H9 (cell line): ENCODE results near the gene DUSP16. TPM values are rescaled to one million over a fixed set of nuclear protein-coding genes. Genes with fewer than 3 reads are reported as not detected.

Source experiments
- DNase-seq: peaks from one replicate; pipeline ENCODE4 v3.0.0-alpha.2; 2017
- H2AFZ ChIP-seq: one replicate; pipeline ENCODE4 v1.6.1; 2013; ENCODE audit warnings: mild to moderate bottlenecking, low read length, control low read depth, moderate library complexity
- H2AK5ac ChIP-seq: 2 replicates; pipeline ENCODE4 v1.6.1; 2013; ENCODE audit warnings: low read length, control low read depth, mixed read lengths; ENCODE audit not compliant: insufficient read length
- H2BK120ac ChIP-seq: one replicate; pipeline ENCODE4 v1.6.1; 2013; ENCODE audit warnings: low read depth, mild to moderate bottlenecking, low read length, control low read depth, inconsistent platforms; ENCODE audit not compliant: poor library complexity, severe bottlenecking
- H2BK12ac ChIP-seq: 2 replicates; pipeline ENCODE4 v1.6.1; 2013; ENCODE audit warnings: low read length, control low read depth, mixed read lengths, low read depth; ENCODE audit not compliant: insufficient read length
- H2BK15ac ChIP-seq: 2 replicates; pipeline ENCODE4 v1.6.1; 2013; ENCODE audit warnings: low read depth, low read length, control low read depth
- H2BK20ac ChIP-seq: one replicate; pipeline ENCODE4 v1.6.1; 2013; ENCODE audit warnings: low read depth, mild to moderate bottlenecking, low read length, control low read depth, inconsistent platforms; ENCODE audit not compliant: poor library complexity, severe bottlenecking
- H2BK5ac ChIP-seq: 2 replicates; pipeline ENCODE4 v1.6.1; 2013; ENCODE audit warnings: low read length, control low read depth, mixed read lengths; ENCODE audit not compliant: insufficient read length
- H3K14ac ChIP-seq: 2 replicates; pipeline ENCODE4 v1.6.1; 2013; ENCODE audit warnings: low read length, control low read depth; ENCODE audit not compliant: insufficient read depth
- H3K18ac ChIP-seq: 2 replicates; pipeline ENCODE4 v1.6.1; 2013; ENCODE audit warnings: low read depth, mild to moderate bottlenecking, mixed read lengths, low read length, control low read depth; ENCODE audit not compliant: insufficient read length
- H3K23ac ChIP-seq: 2 replicates; pipeline ENCODE4 v1.6.1; 2013; ENCODE audit warnings: low read length, control low read depth, mixed read lengths, low read depth; ENCODE audit not compliant: insufficient read length
- H3K23me2 ChIP-seq: 2 replicates; pipeline ENCODE4 v1.6.1; 2013; ENCODE audit warnings: low read depth, mild to moderate bottlenecking, mixed read lengths, low read length, control low read depth; ENCODE audit not compliant: insufficient read length, poor library complexity, severe bottlenecking
- H3K27ac ChIP-seq: 2 replicates; pipeline ENCODE4 v1.5.1; 2013; ENCODE audit warnings: low read length, control low read depth, mixed read lengths, low read depth; ENCODE audit not compliant: insufficient read length
- H3K27me3 ChIP-seq: 2 replicates; pipeline ENCODE4 v1.6.1; 2013; ENCODE audit warnings: low read length, control low read depth, inconsistent platforms; ENCODE audit not compliant: insufficient read depth
- H3K4ac ChIP-seq: 2 replicates; pipeline ENCODE4 v1.6.1; 2013; ENCODE audit warnings: low read depth, mild to moderate bottlenecking, control low read depth, inconsistent platforms, low read length, moderate library complexity
- H3K4me1 ChIP-seq: 2 replicates; pipeline ENCODE4 v1.6.1; 2013; ENCODE audit warnings: low read length, control low read depth, inconsistent platforms; ENCODE audit not compliant: insufficient read depth
- H3K4me2 ChIP-seq: 2 replicates; pipeline ENCODE4 v1.6.1; 2013; ENCODE audit warnings: low read length, control low read depth, mixed read lengths; ENCODE audit not compliant: insufficient read length, insufficient read depth
- H3K56ac ChIP-seq: 2 replicates; pipeline ENCODE4 v1.6.1; 2013; ENCODE audit warnings: low read depth, mild to moderate bottlenecking, mixed read lengths, low read length, control low read depth; ENCODE audit not compliant: insufficient read length
- H3K79me1 ChIP-seq: 2 replicates; pipeline ENCODE4 v1.6.1; 2013; ENCODE audit warnings: low read depth, mild to moderate bottlenecking, moderate library complexity, low read length, control low read depth, inconsistent platforms; ENCODE audit not compliant: insufficient read depth, poor library complexity, severe bottlenecking
- H3K79me2 ChIP-seq: 2 replicates; pipeline ENCODE4 v1.6.1; 2013; ENCODE audit warnings: low read length, control low read depth, inconsistent platforms; ENCODE audit not compliant: insufficient read depth
- H3K9ac ChIP-seq: 2 replicates; pipeline ENCODE4 v1.6.1; 2013; ENCODE audit warnings: low read length, control low read depth, mixed read lengths; ENCODE audit not compliant: insufficient read length; ENCODE audit errors: extremely low read depth
- H3K9me3 ChIP-seq: one replicate; pipeline ENCODE4 v1.6.1; 2013; ENCODE audit warnings: low read depth, low read length, inconsistent platforms; ENCODE audit not compliant: control insufficient read depth
- H3T11ph ChIP-seq: one replicate; pipeline ENCODE4 v1.6.1; 2013; ENCODE audit warnings: mild to moderate bottlenecking, low read length, control low read depth, inconsistent platforms
- H4K20me1 ChIP-seq: one replicate; pipeline ENCODE4 v1.6.1; 2013; ENCODE audit not compliant: control insufficient read depth, insufficient read length, insufficient read depth
- H4K5ac ChIP-seq: 2 replicates; pipeline ENCODE4 v1.6.1; 2013; ENCODE audit warnings: low read depth, mild to moderate bottlenecking, mixed read lengths, low read length, control low read depth; ENCODE audit not compliant: insufficient read length
- H4K8ac ChIP-seq: replicated peaks from 2 replicates; pipeline ENCODE4 v1.6.1; 2013; ENCODE audit warnings: low read length, control low read depth, mixed read lengths, low read depth; ENCODE audit not compliant: insufficient read length
- H4K91ac ChIP-seq: 2 replicates; pipeline ENCODE4 v1.6.1; 2013; ENCODE audit warnings: low read depth, mild to moderate bottlenecking, moderate library complexity, mixed read lengths, low read length, control low read depth; ENCODE audit not compliant: insufficient read length
- H3K27ac Mint-ChIP-seq, 3 experiments: 2 replicates in 2 of 3; 3 replicates in 1 of 3; pipeline ENCODE4 v1.8.0; 2020 to 2021; ENCODE audit warnings: mixed read lengths in 3 of 3, mild to moderate bottlenecking in 1 of 3, moderate library complexity in 1 of 3
- H3K27me3 Mint-ChIP-seq: 2 replicates; pipeline ENCODE4 v1.8.0; 2021; ENCODE audit warnings: low read depth, mild to moderate bottlenecking, moderate library complexity, mixed read lengths
- H3K36me3 Mint-ChIP-seq, 3 experiments: 2 replicates in 2 of 3; 3 replicates in 1 of 3; pipeline ENCODE4 v1.8.0; 2020 to 2021; ENCODE audit warnings: low read depth in 3 of 3, mixed read lengths in 3 of 3; ENCODE audit not compliant: insufficient read depth in 1 of 3
- H3K4me1 Mint-ChIP-seq, 2 experiments: 2 replicates each; pipeline ENCODE4 v1.8.0; 2020; ENCODE audit warnings: mixed read lengths in 2 of 2
- H3K4me3 Mint-ChIP-seq, 2 experiments: 2 replicates in 1 of 2; 3 replicates in 1 of 2; pipeline ENCODE4 v1.8.0; 2020 to 2021; ENCODE audit warnings: mild to moderate bottlenecking in 2 of 2, mixed read lengths in 2 of 2, moderate library complexity in 1 of 2
- H3K9me3 Mint-ChIP-seq, 2 experiments: 2 replicates in 1 of 2; 3 replicates in 1 of 2; pipeline ENCODE4 v1.8.0; 2020; ENCODE audit warnings: mild to moderate bottlenecking in 2 of 2, mixed read lengths in 2 of 2, moderate library complexity in 1 of 2
- WGBS: extraction: QIAGEN DNeasy Blood & Tissue Kit; methylation state at CpG from one replicate; pipeline ENCODE4 v1.1.7; 2013; ENCODE audit warnings: missing lambda C conversion rate, low lambda C conversion rate, mixed read lengths; ENCODE audit not compliant: insufficient read length; ENCODE audit errors: extremely low coverage; 5-methylcytosine and 5-hydroxymethylcytosine counted together
- total RNA-seq: library from RNA; stranded (reverse); gene quantifications from 2 replicates; pipeline ENCODE4 v1.2.1, GENCODE V29; 2021
- TF ChIP-seq, protein P1 (sequence below): fragments of 200-600 bp; sonication (generic); conservative IDR thresholded peaks from 3 replicates; pipeline ENCODE4 v1.8.0; 2021; ENCODE audit warnings: antibody characterized with exemption, mild to moderate bottlenecking

Gene DUSP16
- total RNA-seq, 1 experiment from 2014 or later = 64.0 TPM

DNA sequence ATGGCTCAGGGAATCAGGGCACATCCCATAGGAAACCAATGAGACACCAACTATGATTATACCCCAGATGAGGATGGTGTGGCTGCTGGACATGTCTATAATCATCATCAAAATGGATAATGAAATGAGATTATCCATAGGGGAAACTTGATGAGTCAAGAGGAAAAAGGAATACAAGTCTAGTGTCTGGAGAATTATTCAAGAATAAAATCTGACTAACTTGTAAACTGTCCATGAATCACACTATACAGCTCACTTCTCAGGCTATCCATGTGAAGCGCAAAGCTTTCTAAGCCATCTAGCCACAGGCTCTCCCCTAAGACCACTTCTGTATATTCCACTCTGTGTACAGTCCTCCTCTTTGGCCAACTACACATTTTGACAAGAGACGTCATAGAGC lies 52.5 kb downstream of the DUSP16 start:
- no peaks in the 10 kb centered on the region for H3K9me3 Mint-ChIP-seq
- Histone ChIP-seq H4K20me1 (no peaks in the 10 kb centered on the region), H3K9me3 (no peaks in the 10 kb centered on the region), H3T11ph (no peak overlapping the region), H3K14ac (no peak overlapping the region), H3K79me2 (peaks cover 7% of the 10 kb centered on the region; the same call in 1 of the 2 replicates), H2BK5ac (no peak overlapping the region), H2BK15ac (no peak overlapping the region), H2AK5ac (no peak overlapping the region), H2BK12ac (no peak overlapping the region), H3K4me2 (no peak overlapping the region), H2BK120ac (no peak overlapping the region), H3K18ac (no peak overlapping the region), H3K4ac (no peak overlapping the region), H3K23me2 (no peaks in the 10 kb centered on the region), H3K56ac (no peak overlapping the region), H4K5ac (no peak overlapping the region), H2BK20ac (no peak overlapping the region), H4K91ac (no peak overlapping the region), H3K27ac (no peak overlapping the region), H3K23ac (no peak overlapping the region), H4K8ac (no peak overlapping the region), H3K4me1 (peaks cover 13% of the 10 kb centered on the region), H3K79me1 (peaks cover 2% of the 10 kb centered on the region), H3K27me3 (no peaks in the 10 kb centered on the region), H3K9ac (no peak overlapping the region), H2AFZ (no peak overlapping the region)
- H3K4me1 Mint-ChIP-seq = peaks cover 57 to 60% of the 10 kb centered on the region in 2 experiments
- H3K27ac Mint-ChIP-seq = no peak overlapping the region
- H3K4me3 Mint-ChIP-seq = no peak overlapping the region
- no peaks in the 10 kb centered on the region for H3K27me3 Mint-ChIP-seq
- DNase-seq = no peak
- TF ChIP-seq, protein P1, sequence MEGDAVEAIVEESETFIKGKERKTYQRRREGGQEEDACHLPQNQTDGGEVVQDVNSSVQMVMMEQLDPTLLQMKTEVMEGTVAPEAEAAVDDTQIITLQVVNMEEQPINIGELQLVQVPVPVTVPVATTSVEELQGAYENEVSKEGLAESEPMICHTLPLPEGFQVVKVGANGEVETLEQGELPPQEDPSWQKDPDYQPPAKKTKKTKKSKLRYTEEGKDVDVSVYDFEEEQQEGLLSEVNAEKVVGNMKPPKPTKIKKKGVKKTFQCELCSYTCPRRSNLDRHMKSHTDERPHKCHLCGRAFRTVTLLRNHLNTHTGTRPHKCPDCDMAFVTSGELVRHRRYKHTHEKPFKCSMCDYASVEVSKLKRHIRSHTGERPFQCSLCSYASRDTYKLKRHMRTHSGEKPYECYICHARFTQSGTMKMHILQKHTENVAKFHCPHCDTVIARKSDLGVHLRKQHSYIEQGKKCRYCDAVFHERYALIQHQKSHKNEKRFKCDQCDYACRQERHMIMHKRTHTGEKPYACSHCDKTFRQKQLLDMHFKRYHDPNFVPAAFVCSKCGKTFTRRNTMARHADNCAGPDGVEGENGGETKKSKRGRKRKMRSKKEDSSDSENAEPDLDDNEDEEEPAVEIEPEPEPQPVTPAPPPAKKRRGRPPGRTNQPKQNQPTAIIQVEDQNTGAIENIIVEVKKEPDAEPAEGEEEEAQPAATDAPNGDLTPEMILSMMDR = no peak
- no CpG with 5 or more reads among the region's 2 CpGs for WGBS
- peaks cover 0 to 5% (median 5%) of the 10 kb centered on the region in 3 experiments; a peak in 5 of 7 replicates for H3K36me3 Mint-ChIP-seq
